ENCODE measurements around the gene URI1.

The URI1 gene

GRCh38 chr19:29942404-29943261 is 594 bp downstream of the URI1 start (continued):
- TF ChIP-seq ZSCAN4 (tag by site-specific recombination; IDR thresholded peaks at IDR 0.05) = 0 out of 2 replicates have a peak, but pooled peaks have one; percentile 11
- TF ChIP-seq SALL2 (tag by site-specific recombination; IDR thresholded peaks at IDR 0.05; ENCODE audit: borderline replicate concordance) = no peak
- TF ChIP-seq TRIM28 (IDR thresholded peaks at IDR 0.05; ENCODE audit: borderline replicate concordance, low read length) = no peak
- no peak for TF ChIP-seq ZNF521 (tag by site-specific recombination; IDR thresholded peaks at IDR 0.05)
- no peak for TF ChIP-seq BCL11B (tag by site-specific recombination; IDR thresholded peaks at IDR 0.05; ENCODE audit: low read depth)
- no peak for TF ChIP-seq ZNF791 (tag by site-specific recombination; IDR thresholded peaks at IDR 0.05)
- no peak for TF ChIP-seq OSR2 (tag by site-specific recombination; IDR thresholded peaks at IDR 0.05)
- peak; percentile 67; the same call in 1 of the 2 replicates for TF ChIP-seq SP7 (tag by site-specific recombination; IDR thresholded peaks at IDR 0.05)
- no peak for TF ChIP-seq ZNF548 (tag by site-specific recombination; IDR thresholded peaks at IDR 0.05)
- peak; percentile 40; the same call in 1 of the 2 replicates for TF ChIP-seq PRDM10 (tag by site-specific recombination; IDR thresholded peaks at IDR 0.05)
- TF ChIP-seq ZNF549 (tag by site-specific recombination; IDR thresholded peaks at IDR 0.05) = no peak
- no peak for TF ChIP-seq ZNF184 (tag by site-specific recombination; IDR thresholded peaks at IDR 0.05)
- TF ChIP-seq HOXA7 (CRISPR knock-in tag; IDR thresholded peaks at IDR 0.05; ENCODE audit: borderline replicate concordance) = no peak
- TF ChIP-seq SP2 (tag by site-specific recombination; IDR thresholded peaks at IDR 0.05) = peak; percentile 74
- no peak for TF ChIP-seq ZNF175 (tag by site-specific recombination; IDR thresholded peaks at IDR 0.05)
- 0 out of 2 replicates have a peak, but pooled peaks have one; percentile 7 for TF ChIP-seq OVOL3 (tag by site-specific recombination; IDR thresholded peaks at IDR 0.05)
- TF ChIP-seq WT1 (tag by site-specific recombination; IDR thresholded peaks at IDR 0.05) = peak; percentile 57; the same call in 1 of the 2 replicates
- TF ChIP-seq PRDM1 (tag by site-specific recombination; IDR thresholded peaks at IDR 0.05) = no peak
- TF ChIP-seq ZNF596 (tag by site-specific recombination; IDR thresholded peaks at IDR 0.05) = 0 out of 2 replicates have a peak, but pooled peaks have one; percentile 31
- peak; percentile 89 for TF ChIP-seq EGR2 (tag by site-specific recombination; IDR thresholded peaks at IDR 0.05; ENCODE audit: low read depth)
- TF ChIP-seq ZNF513 (tag by site-specific recombination; IDR thresholded peaks at IDR 0.05) = no peak
- peak; percentile 93 for TF ChIP-seq ZBTB20 (tag by site-specific recombination; IDR thresholded peaks at IDR 0.05)
- TF ChIP-seq ZNF239 (tag by site-specific recombination; IDR thresholded peaks at IDR 0.05) = no peak
- no peak for TF ChIP-seq ZNF837 (tag by site-specific recombination; IDR thresholded peaks at IDR 0.05)
- TF ChIP-seq ZNF274 (IDR thresholded peaks at IDR 0.05; ENCODE audit: low read length) = no peak
- no peak for TF ChIP-seq ZNF274 (tag by site-specific recombination; IDR thresholded peaks at IDR 0.05; ENCODE audit: borderline replicate concordance)
- no peak for TF ChIP-seq SCRT2 (tag by site-specific recombination; IDR thresholded peaks at IDR 0.05)
- TF ChIP-seq ZFHX2 (tag by site-specific recombination; conservative IDR thresholded peaks at IDR 0.05) = peak; percentile 95
- TF ChIP-seq ZFP69B (tag by site-specific recombination; IDR thresholded peaks at IDR 0.05) = peak; percentile 58; the same call in 1 of the 2 replicates
- TF ChIP-seq YY1 (tag by site-specific recombination; IDR thresholded peaks at IDR 0.05) = peak; percentile 53; the same call in 1 of the 2 replicates
- no peak for TF ChIP-seq ZNF792 (tag by site-specific recombination; IDR thresholded peaks at IDR 0.05)
- no peak for TF ChIP-seq ZSCAN18 (tag by site-specific recombination; IDR thresholded peaks at IDR 0.05)
- peak; percentile 96 for TF ChIP-seq ZNF223 (tag by site-specific recombination; IDR thresholded peaks at IDR 0.05)
- peak; percentile 61; the same call in 1 of the 2 replicates for TF ChIP-seq ZNF423 (tag by site-specific recombination; IDR thresholded peaks at IDR 0.05)
- TF ChIP-seq ZNF132 (tag by site-specific recombination; IDR thresholded peaks at IDR 0.05; ENCODE audit: borderline replicate concordance) = no peak

All from HEK293 (cell line).